ENCODE results near the gene SLC5A2. TPM values are rescaled to one million over a fixed set of nuclear protein-coding genes. Genes with fewer than 3 reads are reported as not detected.

SLC5A2 gene
- total and polyA plus RNA-seq, 2 donors (not counting 1 experiment from before 2014, with no cell fraction given): not detected

GRCh38 chr16:31464348-31464769 is 18.6 kb upstream of the SLC5A2 start:
- Histone ChIP-seq H4K20me1 (ENCODE audit: control insufficient read depth, extremely low read depth, insufficient read depth, low read length) (no peaks in the 10 kb centered on the region), H3K36me3 (ENCODE audit: control insufficient read depth, insufficient read depth, low read length) (peaks cover 22% of the 10 kb centered on the region), H2AFZ (ENCODE audit: low read length) (no peak overlapping the region), H3K27me3 (ENCODE audit: control insufficient read depth, insufficient read depth, low read length) (no peaks in the 10 kb centered on the region), H3K4me2 (ENCODE audit: extremely low read depth, insufficient read depth, low read length) (no peak overlapping the region), H3K27ac (ENCODE audit: insufficient read depth, low read length) (no peak overlapping the region), H3K4me1 (ENCODE audit: control insufficient read depth, extremely low read depth, insufficient read depth, low read length) (peaks cover 5% of the 10 kb centered on the region), H3K9me3 (ENCODE audit: control insufficient read depth, insufficient read depth, low read depth, low read length) (no peaks in the 10 kb centered on the region), H3K4me3 (replicated peaks in 1 of 4; ENCODE audit: control extremely low read depth in 1 of 4, insufficient read depth in 1 of 4, low read depth in 3 of 4, low read length in 4 of 4) (no peak overlapping the region), H3K9ac (ENCODE audit: insufficient read depth, low read length) (no peak overlapping the region), H3K79me2 (ENCODE audit: control insufficient read depth, insufficient read depth, low read length) (no peaks in the 10 kb centered on the region)
- no peak for DNase-seq (ENCODE audit: low read depth in 2 of 2)
- TF ChIP-seq CTCF (conservative IDR thresholded peaks at IDR 0.05 in 1 of 2, IDR thresholded peaks at IDR 0.05 in 1 of 2; ENCODE audit: low read depth in 1 of 2, low read length in 2 of 2) (no peak), EZH2 (IDR thresholded peaks at IDR 0.05; ENCODE audit: low read length, missing control alignments) (no peak)

- Histone ChIP-seq H3K9ac (ENCODE audit: insufficient read depth, low read length) (no peak overlapping the region), H3K36me3 (ENCODE audit: control insufficient read depth, insufficient read depth, low read length) (peaks cover 22% of the 10 kb centered on the region), H3K9me3 (ENCODE audit: control insufficient read depth, insufficient read depth, low read depth, low read length) (no peaks in the 10 kb centered on the region), H3K27ac (ENCODE audit: insufficient read depth, low read length) (no peak overlapping the region), H3K27me3 (ENCODE audit: control insufficient read depth, insufficient read depth, low read length) (no peaks in the 10 kb centered on the region), H3K79me2 (ENCODE audit: control insufficient read depth, insufficient read depth, low read length) (no peaks in the 10 kb centered on the region), H3K4me1 (ENCODE audit: control insufficient read depth, extremely low read depth, insufficient read depth, low read length) (peaks cover 5% of the 10 kb centered on the region), H4K20me1 (ENCODE audit: control insufficient read depth, extremely low read depth, insufficient read depth, low read length) (no peaks in the 10 kb centered on the region), H3K4me2 (ENCODE audit: extremely low read depth, insufficient read depth, low read length) (no peak overlapping the region), H2AFZ (ENCODE audit: low read length) (no peak overlapping the region), H3K4me3 (replicated peaks in 1 of 4; ENCODE audit: control extremely low read depth in 1 of 4, insufficient read depth in 1 of 4, low read depth in 3 of 4, low read length in 4 of 4) (no peak overlapping the region)
- DNase-seq (ENCODE audit: low read depth in 2 of 2): no peak
- TF ChIP-seq EZH2 (IDR thresholded peaks at IDR 0.05; ENCODE audit: low read length, missing control alignments) (no peak), CTCF (conservative IDR thresholded peaks at IDR 0.05 in 1 of 2, IDR thresholded peaks at IDR 0.05 in 1 of 2; ENCODE audit: low read depth in 1 of 2, low read length in 2 of 2) (no peak)
These were observed 18.1 kb upstream of the SLC5A2 start for GRCh38 chr16:31464781-31465260.

GRCh38 chr16:31465788-31466370 is 17.0 kb upstream of the SLC5A2 start:
- Histone ChIP-seq H4K20me1 (ENCODE audit: control insufficient read depth, extremely low read depth, insufficient read depth, low read length) (no peaks in the 10 kb centered on the region), H3K36me3 (ENCODE audit: control insufficient read depth, insufficient read depth, low read length) (peaks cover 22% of the 10 kb centered on the region), H3K27me3 (ENCODE audit: control insufficient read depth, insufficient read depth, low read length) (no peaks in the 10 kb centered on the region), H3K79me2 (ENCODE audit: control insufficient read depth, insufficient read depth, low read length) (no peaks in the 10 kb centered on the region), H3K27ac (ENCODE audit: insufficient read depth, low read length) (no peak overlapping the region), H3K4me2 (ENCODE audit: extremely low read depth, insufficient read depth, low read length) (no peak overlapping the region), H3K9me3 (ENCODE audit: control insufficient read depth, insufficient read depth, low read depth, low read length) (no peaks in the 10 kb centered on the region), H3K9ac (ENCODE audit: insufficient read depth, low read length) (no peak overlapping the region), H3K4me1 (ENCODE audit: control insufficient read depth, extremely low read depth, insufficient read depth, low read length) (peaks cover 2% of the 10 kb centered on the region), H3K4me3 (replicated peaks in 1 of 4; ENCODE audit: control extremely low read depth in 1 of 4, insufficient read depth in 1 of 4, low read depth in 3 of 4, low read length in 4 of 4) (no peak overlapping the region), H2AFZ (ENCODE audit: low read length) (no peak overlapping the region)
- DNase-seq (ENCODE audit: low read depth in 2 of 2): no peak
- TF ChIP-seq CTCF (conservative IDR thresholded peaks at IDR 0.05 in 1 of 2, IDR thresholded peaks at IDR 0.05 in 1 of 2; ENCODE audit: low read depth in 1 of 2, low read length in 2 of 2): no peak
- TF ChIP-seq EZH2 (IDR thresholded peaks at IDR 0.05; ENCODE audit: low read length, missing control alignments): no peak
